ENCODE results near the gene DPP10.

DPP10 gene

GRCh38 chr2:114610677-114611076 lies 168.2 kb downstream of the DPP10 start:
- DNase-seq, result no peak

- DNase-seq, result no peak
Observed at GRCh38 chr2:114614592-114614991, 172.2 kb downstream of the DPP10 start.

- DNase-seq, result no peak
Observed at GRCh38 chr2:114628481-114628880, 186.0 kb downstream of the DPP10 start.

- no peak for DNase-seq
Observed at GRCh38 chr2:114631146-114631545, 188.7 kb downstream of the DPP10 start.

GRCh38 chr2:114642166-114642770 lies 199.8 kb downstream of the DPP10 start:
- no peak for DNase-seq

GRCh38 chr2:114642988-114643553 lies 200.6 kb downstream of the DPP10 start:
- DNase-seq, result no peak

GRCh38 chr2:114651933-114652332 lies 209.5 kb downstream of the DPP10 start:
- DNase-seq, result no peak

- DNase-seq, result no peak
Observed at GRCh38 chr2:114659880-114660279, 217.4 kb downstream of the DPP10 start.

GRCh38 chr2:114661971-114662939 lies 219.8 kb downstream of the DPP10 start:
- no peak for DNase-seq

GRCh38 chr2:114668415-114668814 lies 226.0 kb downstream of the DPP10 start:
- DNase-seq, result no peak

- no peak for DNase-seq
Observed at GRCh38 chr2:114683251-114683650, 240.8 kb downstream of the DPP10 start.

GRCh38 chr2:114684403-114684802 lies 242.0 kb downstream of the DPP10 start:
- no peak for DNase-seq

- no peak for DNase-seq
Observed at GRCh38 chr2:114685102-114685501, 242.7 kb downstream of the DPP10 start.

- DNase-seq, result no peak
Observed at GRCh38 chr2:114688241-114688640, 245.8 kb downstream of the DPP10 start.

GRCh38 chr2:114698520-114698919 lies 256.1 kb downstream of the DPP10 start:
- DNase-seq, result no peak

GRCh38 chr2:114699423-114699944 lies 257.0 kb downstream of the DPP10 start:
- DNase-seq, result no peak

- no peak for DNase-seq
Observed at GRCh38 chr2:114700440-114700839, 258.0 kb downstream of the DPP10 start.

- DNase-seq, result no peak
Observed at GRCh38 chr2:114709936-114710850, 267.8 kb downstream of the DPP10 start.

GRCh38 chr2:114714313-114714712 lies 271.9 kb downstream of the DPP10 start:
- DNase-seq, result no peak

GRCh38 chr2:114717049-114717448 lies 274.6 kb downstream of the DPP10 start:
- no peak for DNase-seq

GRCh38 chr2:114724454-114724853 lies 282.0 kb downstream of the DPP10 start:
- no peak for DNase-seq

- DNase-seq, result no peak
Observed at GRCh38 chr2:114727012-114727411, 284.6 kb downstream of the DPP10 start.

GRCh38 chr2:114728372-114728771 lies 285.9 kb downstream of the DPP10 start:
- DNase-seq, result no peak
